HG02943 (cell line): ENCODE measurements around the gene IL21R.

Experiments
- ATAC-seq: cut with Tn5 transposase; IDR thresholded peaks from one replicate; pipeline ENCODE4 v1.9.1; 2021; ENCODE audit warnings: mild to moderate bottlenecking, low read depth, moderate library complexity; ENCODE audit not compliant: unreplicated experiment

IL21R gene

GRCh38 chr16:27482397-27483087, 80.6 kb downstream of the IL21R start:
- ATAC-seq: no peak

GRCh38 chr16:27483088-27483437, 81.1 kb downstream of the IL21R start:
- no peak for ATAC-seq

- no peak for ATAC-seq
Observed at GRCh38 chr16:27483624-27484023, 81.7 kb downstream of the IL21R start.

- ATAC-seq: no peak
Observed at GRCh38 chr16:27485126-27485525, 83.2 kb downstream of the IL21R start.

GRCh38 chr16:27485811-27486210, 83.8 kb downstream of the IL21R start:
- ATAC-seq: no peak

- no peak for ATAC-seq
Observed at GRCh38 chr16:27486344-27486743, 84.4 kb downstream of the IL21R start.

GRCh38 chr16:27486760-27487159, 84.8 kb downstream of the IL21R start:
- no peak for ATAC-seq

- no peak for ATAC-seq
Observed at GRCh38 chr16:27489421-27489820, 87.4 kb downstream of the IL21R start.

- no peak for ATAC-seq
Observed at GRCh38 chr16:27489906-27490305, 87.9 kb downstream of the IL21R start.

- ATAC-seq: no peak
Observed at GRCh38 chr16:27491894-27492587, 90.1 kb downstream of the IL21R start.

GRCh38 chr16:27492588-27492979, 90.6 kb downstream of the IL21R start:
- ATAC-seq: no peak

GRCh38 chr16:27495191-27495590, 93.2 kb downstream of the IL21R start:
- no peak for ATAC-seq

GRCh38 chr16:27498031-27498825, 96.3 kb downstream of the IL21R start:
- ATAC-seq: no peak

GRCh38 chr16:27498916-27499658, 97.1 kb downstream of the IL21R start:
- ATAC-seq: no peak

GRCh38 chr16:27499659-27500055, 97.7 kb downstream of the IL21R start:
- ATAC-seq: no peak

- no peak for ATAC-seq
Observed at GRCh38 chr16:27500801-27501200, 98.8 kb downstream of the IL21R start.
